MM.1S (cell line): ENCODE data around the gene MYZAP.

Source experiments
- CTCF ChIP-seq: fragments of 300-600 bp; sonication (generic); IDR thresholded peaks from 2 replicates; pipeline ENCODE4 v1.5.1; 2016; ENCODE audit warnings: antibody characterized with exemption, low read length, mixed read lengths
- EZH2 ChIP-seq: fragments of 300-600 bp; sonication (generic); optimal IDR thresholded peaks from 2 replicates; pipeline ENCODE3; 2017; ENCODE audit warnings: low read depth, mild to moderate bottlenecking, antibody characterized with exemption, low read length, mixed read lengths
- EZH2phosphoT487 ChIP-seq: fragments of 300-600 bp; sonication (generic); IDR thresholded peaks from 2 replicates; pipeline ENCODE4 v1.6.1; 2018; ENCODE audit warnings: antibody characterized with exemption, low read length

GRCh38 chr15:57595011-57595866 lies 3.5 kb downstream of the MYZAP start:
- TF ChIP-seq CTCF (no peak), EZH2 (no peak), EZH2phosphoT487 (no peak)
